ENCODE results near the gene SKAP1.

GRCh38 chr17:48143629-48144028 is 286.4 kb downstream of the SKAP1 start:
- TF ChIP-seq CTCF (IDR thresholded peaks at IDR 0.05) (no peak), POLR2A (IDR thresholded peaks at IDR 0.05) (no peak)

All from heart left ventricle (tissue), 13 donors.